Panc1 (cell line): Measurements from ENCODE around the gene F5. TPM values are rescaled to one million over a fixed set of nuclear protein-coding genes. Genes with fewer than 3 reads are reported as not detected.

ENCODE experiments used
- ATAC-seq: fragments of 200-7000 bp; cut with Tn5 transposase; 2 replicates; pipeline ENCODE4 v1.9.1; 2020; ENCODE audit warnings: mild to moderate bottlenecking, moderate library complexity
- Bru-seq: library from RNA; stranded (reverse); fragments of 400-500 nt; gene quantifications from one replicate; lab custom pipeline; 2021; lab: Mats Ljungman, UMichigan
- BruChase-seq, 2 experiments: library from RNA; stranded (reverse); fragments of 400-500 nt; gene quantifications; one replicate each; lab custom pipeline; 2021; lab: Mats Ljungman, UMichigan
- BruUV-seq: library from RNA; stranded (reverse); fragments of 400-500 nt; replicated peaks from 2 replicates; lab custom pipeline; 2021; lab: Mats Ljungman, UMichigan
- CTCF ChIA-PET: fragments of 300-600 bp; sonication (Branson Sonifier 250); formaldehyde crosslinking; loops from one replicate; lab custom pipeline; 2022; ENCODE audit warnings: antibody characterized with exemption; lab: Charles Lee
- POLR2A ChIA-PET: fragments of 300-600 bp; sonication (Branson Sonifier 250); formaldehyde crosslinking; loops from one replicate; lab custom pipeline; 2022; ENCODE audit warnings: antibody characterized with exemption; lab: Charles Lee
- DNase-seq: peaks from one replicate; pipeline ENCODE4 v3.0.0-alpha.2; 2010; ENCODE audit warnings: low read depth, low spot score
- H3K27ac ChIP-seq: 2 replicates; pipeline ENCODE4 v1.5.1; 2011; ENCODE audit warnings: mild to moderate bottlenecking, low read length, inconsistent platforms
- H3K27me3 ChIP-seq: fragments of 200-500 bp; sonication (Bioruptor generic); 2 replicates; pipeline ENCODE4 v1.6.0; 2014; ENCODE audit warnings: low read length, inconsistent platforms; ENCODE audit not compliant: control insufficient read depth, insufficient read depth
- H3K36me3 ChIP-seq: fragments of 200-500 bp; sonication (Bioruptor generic); 2 replicates; pipeline ENCODE4 v1.5.1; 2014; ENCODE audit warnings: inconsistent platforms, mild to moderate bottlenecking, low read length, moderate library complexity; ENCODE audit not compliant: control insufficient read depth, insufficient read depth
- H3K4me1 ChIP-seq: 2 replicates; pipeline ENCODE4 v1.5.1; 2011; ENCODE audit warnings: inconsistent platforms, mild to moderate bottlenecking, low read length, moderate library complexity; ENCODE audit not compliant: control insufficient read depth, insufficient read depth
- H3K4me3 ChIP-seq, 2 experiments: 2 replicates each; pipeline ENCODE4 v1.5.1; 2011 to 2012; ENCODE audit warnings: low read depth in 2 of 2, low read length in 2 of 2, mild to moderate bottlenecking in 2 of 2, inconsistent platforms in 1 of 2, moderate library complexity in 1 of 2
- H3K9me3 ChIP-seq: fragments of 200-500 bp; sonication (Bioruptor generic); 2 replicates; pipeline ENCODE4 v1.5.1; 2014; ENCODE audit warnings: low read depth, mild to moderate bottlenecking, inconsistent platforms, low read length, moderate library complexity; ENCODE audit not compliant: control insufficient read depth, insufficient read depth
- POLR2AphosphoS5 ChIP-seq: IDR thresholded peaks from 2 replicates; pipeline ENCODE4 v1.6.1; 2012; ENCODE audit warnings: mild to moderate bottlenecking, low read depth, low read length, moderate library complexity
- REST ChIP-seq, 2 experiments: IDR thresholded peaks; 2 replicates each; pipeline ENCODE4 v1.6.1; 2011 to 2012; ENCODE audit warnings: low read depth in 2 of 2, control low read depth in 1 of 2, low read length in 1 of 2, mild to moderate bottlenecking in 1 of 2, moderate library complexity in 1 of 2; ENCODE audit not compliant: insufficient read depth in 1 of 2
- SIN3A ChIP-seq: IDR thresholded peaks from 2 replicates; pipeline ENCODE4 v1.6.1; 2012; ENCODE audit warnings: low read depth, mild to moderate bottlenecking, low read length, moderate library complexity, borderline replicate concordance; ENCODE audit not compliant: insufficient read depth
- TCF7L2 ChIP-seq: IDR thresholded peaks from 2 replicates; pipeline ENCODE4 v1.6.1; 2011; ENCODE audit warnings: mild to moderate bottlenecking, low read depth, low read length, inconsistent platforms
- in situ Hi-C: cut with HindIII; loops from 2 replicates; pipeline ENCODE4 v1.10.0; 2016; ENCODE audit warnings: low sequenced_read_pairs, low pct_unique_long_range_greater_than_20kb
- intact Hi-C: fragments of 100-400 bp; cut with micrococcal nuclease; formaldehyde crosslinking; loops from one replicate; pipeline ENCODE4 v1.10.0; 2022; ENCODE audit not compliant: unreplicated experiment
- long read RNA-seq: library from polyadenylated mRNA; unstranded; transcript quantifications from one replicate; pipeline ENCODE4 v2.0.0, GENCODE V29; 2021; ENCODE audit not compliant: unreplicated experiment
- polyA plus RNA-seq: library from polyadenylated mRNA; unstranded; fragments of >200 nt; gene quantifications from one replicate; pipeline ENCODE4 v1.2.1, GENCODE V29; 2012; ENCODE audit warnings: missing spikeins; ENCODE audit not compliant: insufficient read length
- total RNA-seq: library from RNA; stranded (reverse); gene quantifications from one replicate; pipeline ENCODE4 v1.2.1, GENCODE V29; 2021; ENCODE audit not compliant: unreplicated experiment
- TF ChIP-seq, protein P1 (sequence below): fragments of 450-650 bp; IDR thresholded peaks from 2 replicates; pipeline ENCODE4 v1.5.1; 2017; ENCODE audit warnings: mild to moderate bottlenecking

F5 gene
- total RNA-seq (0.08 TPM), Bru-seq, nascent RNA (percentile 15 among the genes with signal in this experiment), BruChase-seq, experiment 1, labeled RNA remaining after a 2-hour chase (percentile 8 among the genes with signal in this experiment), BruChase-seq, experiment 2, labeled RNA remaining after a 6-hour chase (percentile 9 among the genes with signal in this experiment)
- polyA plus RNA-seq, result not detected
- long read RNA-seq, result 0 reads

DNA sequence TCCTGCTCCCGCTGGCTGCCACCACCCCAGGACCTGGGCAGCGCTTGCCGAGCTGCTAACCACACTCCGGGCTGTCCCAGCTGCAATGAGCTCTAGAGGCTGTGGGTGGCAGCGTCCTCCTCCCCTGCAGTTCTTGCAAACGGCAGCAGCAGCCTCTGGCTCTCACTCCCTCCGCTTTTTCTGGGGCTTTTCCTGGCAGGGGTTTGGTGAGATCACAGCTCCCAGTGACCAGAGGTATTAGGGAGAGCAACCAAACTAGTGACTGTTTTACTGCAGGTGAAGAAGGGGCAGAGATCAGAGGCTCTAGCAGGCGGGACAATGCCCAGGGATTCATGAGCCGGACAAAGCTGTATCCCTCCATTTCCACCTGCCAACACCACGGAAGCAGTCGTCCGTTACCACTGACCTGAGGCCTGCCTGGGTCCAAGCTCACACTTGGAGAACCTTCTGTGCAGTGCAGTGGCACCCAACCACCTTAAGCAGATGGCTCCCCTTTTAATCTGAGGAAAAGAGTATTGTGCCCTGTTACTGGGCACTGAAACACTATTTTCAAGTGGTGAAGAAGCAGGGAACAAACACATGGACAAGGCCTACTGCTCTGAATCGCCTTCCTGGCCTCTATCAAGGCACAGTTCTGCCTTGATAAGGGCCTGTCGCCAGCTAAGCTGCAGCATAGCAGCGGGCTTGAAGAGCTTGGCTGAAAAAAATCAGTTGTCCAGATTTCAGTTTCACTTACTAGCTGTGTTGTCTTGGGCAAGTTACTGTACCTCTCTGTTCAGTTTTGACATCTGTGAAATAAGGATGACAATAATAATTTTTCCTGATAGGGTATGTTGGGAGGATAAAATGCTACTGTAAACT lies at the start of gene F5:
TSS of gene F5 (minus strand) at position 87 of the 861 bp plus-strand sequence. CDS start 95 bp downstream, outside the sequence.
- H3K9me3 ChIP-seq, result no peaks in the 10 kb centered on the region
- peaks cover 10% of the 10 kb centered on the region; the same call in 1 of the 2 replicates for H3K4me1 ChIP-seq
- intact Hi-C loops, result loop anchor here (5.0 kb wide), 1 partner anchor 126 kb away; the partner anchor contains the start of gene SELL
- no peaks in the 10 kb centered on the region for H3K36me3 ChIP-seq
- BruUV-seq, result no TSS peak
- ChIA-PET CTCF (interaction anchor here (0.6 to 1.3 kb wide), 5 partner anchors 15 to 206 kb away, joined by 3 to 5 read pairs (median 4); no protein-coding TSS in a partner anchor), POLR2A (no interaction called here)
- H3K27me3 ChIP-seq, result peaks cover 24% of the 10 kb centered on the region
- DNase-seq (peak; percentile 32), ATAC-seq (peak; percentile 100)
- no peak within 1 kb of the TSS for H3K27ac ChIP-seq
- in situ Hi-C loops, result no loop called here
- peak within 1 kb of the TSS; percentile 7 to 35; a peak in 3 of 4 replicates for H3K4me3 ChIP-seq
- TF ChIP-seq SIN3A (no peak), REST (IDR thresholded peaks at IDR 0.05; ENCODE audit: insufficient read depth in 1 of 2, low read depth in 2 of 2, low read length in 1 of 2) (no peak), POLR2AphosphoS5 (no peak), TCF7L2 (no peak)
- TF ChIP-seq, protein P1, sequence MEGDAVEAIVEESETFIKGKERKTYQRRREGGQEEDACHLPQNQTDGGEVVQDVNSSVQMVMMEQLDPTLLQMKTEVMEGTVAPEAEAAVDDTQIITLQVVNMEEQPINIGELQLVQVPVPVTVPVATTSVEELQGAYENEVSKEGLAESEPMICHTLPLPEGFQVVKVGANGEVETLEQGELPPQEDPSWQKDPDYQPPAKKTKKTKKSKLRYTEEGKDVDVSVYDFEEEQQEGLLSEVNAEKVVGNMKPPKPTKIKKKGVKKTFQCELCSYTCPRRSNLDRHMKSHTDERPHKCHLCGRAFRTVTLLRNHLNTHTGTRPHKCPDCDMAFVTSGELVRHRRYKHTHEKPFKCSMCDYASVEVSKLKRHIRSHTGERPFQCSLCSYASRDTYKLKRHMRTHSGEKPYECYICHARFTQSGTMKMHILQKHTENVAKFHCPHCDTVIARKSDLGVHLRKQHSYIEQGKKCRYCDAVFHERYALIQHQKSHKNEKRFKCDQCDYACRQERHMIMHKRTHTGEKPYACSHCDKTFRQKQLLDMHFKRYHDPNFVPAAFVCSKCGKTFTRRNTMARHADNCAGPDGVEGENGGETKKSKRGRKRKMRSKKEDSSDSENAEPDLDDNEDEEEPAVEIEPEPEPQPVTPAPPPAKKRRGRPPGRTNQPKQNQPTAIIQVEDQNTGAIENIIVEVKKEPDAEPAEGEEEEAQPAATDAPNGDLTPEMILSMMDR, result peak; percentile 76

- no peaks in the 10 kb centered on the region for H3K36me3 ChIP-seq
- ChIA-PET POLR2A (no interaction called here), CTCF (no interaction called here)
- H3K4me1 ChIP-seq, result no peaks in the 10 kb centered on the region
- H3K27me3 ChIP-seq, result no peaks in the 10 kb centered on the region
- no peak overlapping the region for H3K4me3 ChIP-seq
- H3K9me3 ChIP-seq, result peaks cover 7% of the 10 kb centered on the region; the same call in 1 of the 2 replicates
- no peak overlapping the region for H3K27ac ChIP-seq
- ATAC-seq, result no peak
- in situ Hi-C loops (no loop called here), intact Hi-C loops (no loop called here)
- DNase-seq, result no peak
- no TSS peak for BruUV-seq
- TF ChIP-seq REST (IDR thresholded peaks at IDR 0.05; ENCODE audit: insufficient read depth in 1 of 2, low read depth in 2 of 2, low read length in 1 of 2), result no peak
- TF ChIP-seq TCF7L2, result no peak
- no peak for TF ChIP-seq POLR2AphosphoS5
- TF ChIP-seq SIN3A, result no peak
- TF ChIP-seq, protein P1, result no peak
Observed at GRCh38 chr1:169634877-169635276, 48.6 kb upstream of the F5 start.
